Endothelial cell of umbilical vein (primary cell): Measurements from ENCODE around the gene COMMD2.
A peak's percentile ranks its signal among the peaks of the same experiment; 100 is the strongest.

Experiments
- EZH2 ChIP-seq: IDR thresholded peaks from 2 replicates; pipeline ENCODE4 v1.6.1; 2012; ENCODE audit warnings: borderline replicate concordance, low read depth, mild to moderate bottlenecking, moderate library complexity, low read length, inconsistent platforms; ENCODE audit not compliant: severe bottlenecking
- FOS ChIP-seq: IDR thresholded peaks from 2 replicates; pipeline ENCODE4 v1.6.1; 2011; ENCODE audit warnings: mild to moderate bottlenecking, low read length, moderate library complexity, borderline replicate concordance; ENCODE audit not compliant: insufficient read depth
- POLR2A ChIP-seq: IDR thresholded peaks from 2 replicates; pipeline ENCODE4 v1.6.1; 2012; ENCODE audit warnings: low read depth, mild to moderate bottlenecking, control low read depth, low read length
- POLR2AphosphoS5 ChIP-seq: IDR thresholded peaks from 2 replicates; pipeline ENCODE4 v1.6.1; 2012; ENCODE audit warnings: low read depth, mild to moderate bottlenecking, control low read depth, low read length, moderate library complexity; ENCODE audit not compliant: insufficient read depth
- TF ChIP-seq, protein P1 (sequence below), 2 donors: IDR thresholded peaks; 1 replicate in 1 of 2; 2 replicates in 1 of 2; pipeline ENCODE4 v1.5.1; 2011; ENCODE audit warnings: low read length in 2 of 2, mild to moderate bottlenecking in 2 of 2, moderate library complexity in 2 of 2, control low read depth in 1 of 2, inconsistent platforms in 1 of 2, low read depth in 1 of 2; ENCODE audit not compliant: insufficient read depth in 1 of 2; ENCODE audit errors: extremely low read depth in 1 of 2
- TF ChIP-seq, protein P2 (sequence below): IDR thresholded peaks from 2 replicates; pipeline ENCODE4 v1.6.1; 2011; ENCODE audit not compliant: insufficient read depth, insufficient read length

DNA sequence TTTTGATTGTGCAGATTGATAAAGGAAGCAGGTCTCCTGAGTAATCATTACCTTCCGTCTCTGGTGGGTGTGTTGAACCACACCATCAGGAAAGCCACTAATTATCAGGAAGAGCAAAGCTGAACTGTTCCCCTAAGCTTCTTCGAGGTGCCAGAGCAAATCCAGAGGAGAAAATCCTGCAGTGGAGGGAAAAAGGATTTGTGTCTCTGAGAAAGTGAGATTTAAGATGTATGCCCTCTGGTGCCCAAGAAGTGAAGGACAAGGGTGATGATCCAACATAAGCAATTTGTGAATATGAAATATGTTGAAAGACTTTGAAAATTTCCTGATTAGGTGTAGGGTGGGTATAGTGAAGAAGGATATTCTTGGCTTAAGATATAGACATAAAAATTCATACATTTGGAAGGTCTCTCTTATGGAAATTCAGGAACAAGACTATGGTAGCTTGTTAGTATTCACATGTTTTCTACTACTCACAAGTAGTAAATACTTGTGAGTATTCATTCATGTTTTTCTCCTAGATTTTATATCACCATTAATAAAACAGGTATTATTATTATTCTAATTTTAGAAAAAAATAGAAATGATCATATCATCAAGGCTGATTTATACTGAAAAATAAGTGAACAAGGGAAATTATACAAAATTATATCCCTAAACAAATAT is 34.8 kb downstream of the COMMD2 start:
- TF ChIP-seq POLR2AphosphoS5: no peak
- no peak for TF ChIP-seq EZH2
- no peak for TF ChIP-seq POLR2A
- TF ChIP-seq, protein P1, sequence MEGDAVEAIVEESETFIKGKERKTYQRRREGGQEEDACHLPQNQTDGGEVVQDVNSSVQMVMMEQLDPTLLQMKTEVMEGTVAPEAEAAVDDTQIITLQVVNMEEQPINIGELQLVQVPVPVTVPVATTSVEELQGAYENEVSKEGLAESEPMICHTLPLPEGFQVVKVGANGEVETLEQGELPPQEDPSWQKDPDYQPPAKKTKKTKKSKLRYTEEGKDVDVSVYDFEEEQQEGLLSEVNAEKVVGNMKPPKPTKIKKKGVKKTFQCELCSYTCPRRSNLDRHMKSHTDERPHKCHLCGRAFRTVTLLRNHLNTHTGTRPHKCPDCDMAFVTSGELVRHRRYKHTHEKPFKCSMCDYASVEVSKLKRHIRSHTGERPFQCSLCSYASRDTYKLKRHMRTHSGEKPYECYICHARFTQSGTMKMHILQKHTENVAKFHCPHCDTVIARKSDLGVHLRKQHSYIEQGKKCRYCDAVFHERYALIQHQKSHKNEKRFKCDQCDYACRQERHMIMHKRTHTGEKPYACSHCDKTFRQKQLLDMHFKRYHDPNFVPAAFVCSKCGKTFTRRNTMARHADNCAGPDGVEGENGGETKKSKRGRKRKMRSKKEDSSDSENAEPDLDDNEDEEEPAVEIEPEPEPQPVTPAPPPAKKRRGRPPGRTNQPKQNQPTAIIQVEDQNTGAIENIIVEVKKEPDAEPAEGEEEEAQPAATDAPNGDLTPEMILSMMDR (IDR thresholded peaks at IDR 0.05; ENCODE audit: extremely low read depth in 1 of 2, insufficient read depth in 1 of 2, low read depth in 1 of 2, low read length in 2 of 2): peak; percentile 54 to 58
- TF ChIP-seq FOS: no peak
- TF ChIP-seq, protein P2, sequence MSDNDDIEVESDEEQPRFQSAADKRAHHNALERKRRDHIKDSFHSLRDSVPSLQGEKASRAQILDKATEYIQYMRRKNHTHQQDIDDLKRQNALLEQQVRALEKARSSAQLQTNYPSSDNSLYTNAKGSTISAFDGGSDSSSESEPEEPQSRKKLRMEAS: no peak
